Activated CD4-positive, alpha-beta T cell treated with anti-CD3 and anti-CD28 coated beads, Interleukin-2, amount 50 U/mL, for 1 hour (primary cell): ENCODE results near the gene DSCAM.
"Not testable (repeated sequence)": the region's sequence is repeated elsewhere in the genome, so short reads cannot be mapped to it uniquely, and the experiment has no call there.

Source experiments
- DNase-seq: peaks from one replicate; pipeline ENCODE4 v3.0.0-alpha.2; 2020

Gene DSCAM

GRCh38 chr21:40067751-40068150 lies 779.2 kb downstream of the DSCAM start:
- no peak for DNase-seq

DNA sequence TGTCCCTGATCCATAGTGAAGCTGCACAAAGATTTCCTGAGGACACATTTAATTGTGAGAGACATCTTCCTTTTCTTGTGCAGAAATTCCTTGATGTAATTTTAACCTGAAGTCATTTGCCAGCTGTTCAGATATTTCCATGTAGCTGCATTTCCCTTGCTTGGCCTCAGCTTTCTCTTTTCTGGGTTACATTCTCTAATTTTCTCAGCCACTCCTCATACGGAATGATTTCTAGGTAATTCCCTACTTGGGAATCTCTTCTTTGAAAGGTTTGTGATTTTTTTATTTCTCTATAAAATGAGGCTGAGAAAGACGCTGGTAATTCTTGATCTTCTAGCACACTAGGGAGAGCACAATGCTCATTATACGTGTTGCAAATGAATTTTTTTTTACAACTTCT lies 780.7 kb downstream of the DSCAM start:
- no peak for DNase-seq

- no peak for DNase-seq
Observed at GRCh38 chr21:40060083-40060677, 786.8 kb downstream of the DSCAM start.

DNA sequence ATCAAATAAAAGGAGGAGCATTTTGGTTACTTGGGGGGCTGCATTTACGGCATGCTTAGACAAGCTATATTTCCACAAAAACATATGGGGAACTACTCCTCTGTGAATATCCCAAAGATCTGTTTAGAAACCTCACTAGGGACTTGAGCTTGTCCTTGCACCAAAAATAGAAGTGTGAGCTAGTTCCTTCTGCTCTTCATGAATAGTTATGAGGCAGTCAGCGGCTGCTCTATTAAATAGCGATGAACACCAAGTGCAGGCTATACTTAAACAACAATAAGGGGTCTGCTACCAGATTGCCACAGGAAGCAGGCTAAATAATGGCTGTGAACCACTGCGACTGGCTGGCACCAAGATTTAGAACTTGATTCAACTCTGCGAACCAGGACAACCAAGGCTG lies 789.6 kb downstream of the DSCAM start:
- no peak for DNase-seq

GRCh38 chr21:40056031-40056430 lies 790.9 kb downstream of the DSCAM start:
- DNase-seq = no peak

DNA sequence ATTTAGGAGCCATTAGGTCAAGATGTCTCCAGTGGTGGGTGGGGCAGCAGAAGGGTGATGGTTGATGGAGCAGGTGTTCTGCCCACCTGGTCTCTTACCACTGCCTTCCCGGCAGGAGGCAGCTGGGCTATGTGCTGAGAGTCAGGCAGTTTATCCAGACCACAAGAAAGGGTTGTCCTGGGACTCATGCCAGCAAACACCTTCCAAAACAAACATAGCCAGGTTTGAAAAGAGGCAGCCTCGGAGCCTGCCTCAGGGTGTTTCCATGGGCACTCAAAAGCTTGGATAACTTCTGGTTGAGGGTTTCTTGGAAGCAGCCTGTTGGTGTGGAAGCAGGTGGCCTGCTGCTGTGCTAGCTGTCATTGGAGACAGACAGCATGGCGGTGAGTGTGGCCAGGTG lies 792.6 kb downstream of the DSCAM start:
- DNase-seq = no peak

GRCh38 chr21:40053007-40053406 lies 794.0 kb downstream of the DSCAM start:
- DNase-seq = no peak

DNA sequence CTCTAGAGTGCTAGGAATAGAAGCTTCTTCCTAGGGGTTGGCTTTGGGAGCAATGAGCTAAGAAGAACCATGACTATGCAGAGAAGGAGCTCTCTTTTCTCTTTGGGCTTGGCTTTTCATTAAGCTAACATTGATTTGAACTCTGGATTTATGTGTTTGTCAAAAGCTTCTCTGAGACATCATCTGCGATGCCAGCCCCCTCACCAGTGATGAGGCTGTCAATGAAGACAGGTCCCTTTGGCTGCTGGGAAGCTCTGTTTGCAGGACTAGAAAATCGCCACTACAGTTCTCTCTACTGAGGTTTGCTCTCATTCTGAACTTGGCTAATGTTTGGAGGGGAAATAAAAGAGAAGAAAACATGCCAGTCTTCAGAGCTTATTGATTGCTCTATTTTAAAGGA lies 794.7 kb downstream of the DSCAM start:
- DNase-seq = no peak

- DNase-seq = no peak
Observed at GRCh38 chr21:40051801-40052200, 795.2 kb downstream of the DSCAM start.

- no peak for DNase-seq
Observed at GRCh38 chr21:40049931-40050290, 797.0 kb downstream of the DSCAM start.

DNA sequence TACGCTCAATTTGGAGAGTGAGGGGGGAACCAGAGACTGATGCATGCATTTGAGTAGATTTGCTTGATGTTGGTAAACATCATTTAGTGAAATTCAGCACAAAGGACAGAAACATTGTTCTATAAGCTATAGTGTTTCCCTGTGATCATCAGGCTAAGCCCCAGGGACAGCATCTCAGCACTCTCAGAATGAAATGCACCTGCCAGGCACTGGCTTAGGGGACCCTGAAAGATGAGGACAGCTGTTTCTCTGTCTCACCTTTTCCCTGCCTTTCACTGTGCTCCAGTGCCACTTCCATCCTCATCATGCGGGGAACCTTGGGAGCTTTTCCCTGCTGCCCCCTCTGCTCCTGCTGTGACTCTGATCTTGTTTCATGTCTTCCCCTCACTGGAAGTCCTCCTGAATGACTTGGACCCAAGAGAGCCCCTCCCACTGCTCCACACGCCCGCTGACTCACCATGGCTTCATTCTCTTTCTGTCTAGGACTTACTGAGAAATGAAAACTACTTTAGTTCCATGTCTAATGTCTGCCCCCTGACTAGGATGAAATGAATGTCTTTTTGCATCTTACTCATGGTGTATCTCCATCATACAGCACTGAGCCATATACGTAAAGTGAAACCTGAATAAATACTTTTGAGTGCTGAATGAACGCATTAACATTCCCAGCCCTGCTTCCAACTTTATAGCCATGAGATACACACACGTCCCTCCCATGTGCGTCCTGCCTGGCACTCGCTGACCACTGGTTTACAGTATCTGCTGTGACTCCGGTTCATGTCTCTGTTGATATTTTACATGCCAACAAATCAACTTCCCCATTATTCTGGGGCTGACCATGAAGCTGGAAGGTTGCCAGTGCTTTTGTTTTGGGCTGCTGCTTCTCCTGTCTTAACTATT lies 797.7 kb downstream of the DSCAM start:
- no peak for DNase-seq

DNA sequence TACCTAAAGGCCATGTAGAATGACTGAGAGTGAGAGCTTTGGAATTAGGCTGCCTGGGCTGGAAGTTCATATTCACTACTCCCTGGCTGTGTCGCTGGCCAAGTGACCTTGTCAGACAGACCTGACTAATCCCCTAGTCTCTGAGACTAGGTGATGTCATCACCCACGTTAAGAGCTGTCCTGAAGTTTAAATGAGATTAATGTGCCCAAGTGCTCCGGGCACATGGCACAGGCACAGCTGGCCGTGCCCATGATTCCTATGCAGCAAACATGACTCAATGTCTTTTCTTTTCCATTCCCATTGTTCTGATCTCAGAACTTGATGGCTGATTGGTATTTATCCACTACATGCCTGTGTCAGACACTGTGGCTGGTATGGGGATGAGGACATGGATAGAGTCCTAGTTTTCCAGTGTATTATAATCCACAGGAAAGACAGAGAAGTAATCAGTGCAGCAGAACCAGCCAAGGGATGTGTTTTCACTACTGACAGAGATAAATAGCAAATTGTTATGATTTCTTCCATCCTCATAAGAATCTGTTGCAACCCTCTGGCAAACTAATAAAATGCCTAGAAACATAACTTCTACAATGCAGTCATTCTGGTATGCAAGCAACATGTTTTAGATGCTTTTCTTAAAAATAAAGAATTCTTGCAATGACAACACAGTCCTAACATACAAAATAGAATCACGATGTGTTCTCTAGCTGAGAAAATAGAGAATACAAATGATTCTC lies 798.8 kb downstream of the DSCAM start:
- no peak for DNase-seq

DNA sequence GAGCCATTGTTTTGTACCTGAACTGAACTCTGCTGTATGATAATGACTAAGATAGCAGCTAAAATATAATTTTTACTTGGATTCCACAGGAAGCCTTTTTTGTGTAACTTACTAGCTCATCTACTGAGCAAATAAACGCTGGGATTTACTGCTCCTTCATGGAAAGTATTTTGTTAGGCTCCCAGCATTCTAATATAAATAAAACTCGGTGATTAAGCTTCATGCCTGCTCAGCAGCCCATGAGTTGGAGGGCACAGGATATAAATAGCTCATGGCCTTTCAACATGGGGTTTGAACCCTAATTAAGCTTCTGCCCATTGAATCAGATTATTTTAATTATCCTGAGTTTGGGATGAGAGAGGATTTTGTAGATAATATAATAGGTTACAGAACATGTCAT lies 799.7 kb downstream of the DSCAM start:
- DNase-seq = no peak

DNA sequence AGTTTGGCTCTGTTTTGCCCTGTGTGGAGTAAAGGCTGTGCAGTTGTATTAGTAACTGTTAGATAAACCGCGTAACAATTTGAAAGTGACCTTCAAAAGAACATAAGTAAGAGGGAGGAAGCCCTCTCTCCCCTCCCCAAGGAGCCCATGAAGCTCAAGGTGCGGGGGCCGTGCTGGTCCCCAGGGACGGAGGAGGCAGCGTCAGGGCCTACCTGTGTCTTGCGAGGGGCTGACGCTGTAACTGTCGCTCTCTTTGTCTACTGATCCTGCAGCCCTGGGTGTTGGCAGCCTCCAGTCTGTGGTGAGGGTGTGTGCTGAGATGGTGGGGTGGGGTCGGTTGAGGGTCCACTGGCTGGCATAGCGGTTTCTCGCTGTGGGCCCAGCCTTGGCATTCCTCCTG lies 803.1 kb downstream of the DSCAM start:
- DNase-seq = no peak

- no peak for DNase-seq
Observed at GRCh38 chr21:40043423-40043822, 803.5 kb downstream of the DSCAM start.

DNA sequence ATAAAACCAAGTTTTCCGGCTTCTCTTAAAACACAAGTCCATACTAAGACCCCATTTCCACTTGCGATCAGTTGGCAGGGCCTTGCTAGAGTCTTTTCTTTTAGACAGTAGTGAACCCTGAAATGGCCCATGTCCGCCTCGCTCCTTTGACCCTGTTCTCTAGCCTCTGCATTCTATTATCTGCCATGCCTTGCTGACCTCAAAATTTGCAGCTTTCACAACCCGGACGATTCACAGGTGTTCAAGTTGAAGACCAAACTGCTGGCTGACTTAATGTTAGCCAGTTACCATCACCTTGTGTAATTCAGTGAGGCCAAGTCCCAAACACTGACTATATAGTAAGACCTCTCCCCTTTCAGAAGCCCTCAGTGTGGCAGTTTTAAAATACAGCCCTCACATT lies 805.5 kb downstream of the DSCAM start:
- no peak for DNase-seq

DNA sequence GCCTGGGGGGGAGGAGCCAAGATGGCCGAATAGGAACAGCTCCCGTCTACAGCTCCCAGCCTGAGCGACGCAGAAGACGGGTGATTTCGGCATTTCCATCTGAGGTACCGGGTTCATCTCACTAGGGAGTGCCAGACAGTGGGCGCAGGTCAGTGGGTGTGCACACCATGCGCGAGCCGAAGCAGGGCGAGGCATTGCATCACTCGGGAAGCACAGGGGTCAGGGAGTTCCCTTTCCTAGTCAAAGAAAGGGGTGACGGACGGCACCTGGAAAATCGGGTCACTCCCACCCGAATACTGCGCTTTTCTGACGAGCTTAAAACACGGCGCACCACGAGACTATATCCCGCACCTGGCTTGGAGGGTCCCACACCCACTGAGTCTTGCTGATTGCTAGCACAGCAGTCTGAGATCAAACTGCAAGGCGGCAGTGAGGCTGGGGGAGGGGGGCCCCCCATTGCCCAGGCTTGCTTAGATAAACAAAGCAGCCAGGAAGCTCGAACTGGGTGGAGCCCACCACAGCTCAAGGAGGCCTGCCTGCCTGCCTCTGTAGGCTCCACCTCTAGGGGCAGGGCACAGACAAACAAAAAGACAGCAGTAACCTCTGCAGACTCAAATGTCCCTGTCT lies 813.7 kb downstream of the DSCAM start:
- not testable (repeated sequence) for DNase-seq

DNA sequence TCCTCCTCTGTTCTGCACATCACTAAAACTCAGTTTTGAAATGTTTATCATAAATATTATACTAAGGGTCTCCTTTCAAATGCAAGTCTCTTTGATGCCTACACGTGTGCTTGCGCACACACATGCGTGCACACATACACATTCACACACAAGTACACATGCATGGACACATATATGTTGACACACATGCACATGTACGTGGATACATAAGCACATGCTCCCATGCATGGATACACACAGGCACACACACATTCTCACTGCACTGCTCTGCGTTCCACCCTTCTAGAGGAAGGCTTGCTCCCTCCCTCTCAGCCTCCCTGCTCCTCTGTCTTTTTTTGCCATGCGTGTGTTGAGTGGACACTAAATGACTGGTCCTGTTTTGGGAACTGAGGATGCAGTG lies 817.1 kb downstream of the DSCAM start:
- DNase-seq = no peak

- not testable (repeated sequence) for DNase-seq
Observed at GRCh38 chr21:40028393-40028792, 818.6 kb downstream of the DSCAM start.

DNA sequence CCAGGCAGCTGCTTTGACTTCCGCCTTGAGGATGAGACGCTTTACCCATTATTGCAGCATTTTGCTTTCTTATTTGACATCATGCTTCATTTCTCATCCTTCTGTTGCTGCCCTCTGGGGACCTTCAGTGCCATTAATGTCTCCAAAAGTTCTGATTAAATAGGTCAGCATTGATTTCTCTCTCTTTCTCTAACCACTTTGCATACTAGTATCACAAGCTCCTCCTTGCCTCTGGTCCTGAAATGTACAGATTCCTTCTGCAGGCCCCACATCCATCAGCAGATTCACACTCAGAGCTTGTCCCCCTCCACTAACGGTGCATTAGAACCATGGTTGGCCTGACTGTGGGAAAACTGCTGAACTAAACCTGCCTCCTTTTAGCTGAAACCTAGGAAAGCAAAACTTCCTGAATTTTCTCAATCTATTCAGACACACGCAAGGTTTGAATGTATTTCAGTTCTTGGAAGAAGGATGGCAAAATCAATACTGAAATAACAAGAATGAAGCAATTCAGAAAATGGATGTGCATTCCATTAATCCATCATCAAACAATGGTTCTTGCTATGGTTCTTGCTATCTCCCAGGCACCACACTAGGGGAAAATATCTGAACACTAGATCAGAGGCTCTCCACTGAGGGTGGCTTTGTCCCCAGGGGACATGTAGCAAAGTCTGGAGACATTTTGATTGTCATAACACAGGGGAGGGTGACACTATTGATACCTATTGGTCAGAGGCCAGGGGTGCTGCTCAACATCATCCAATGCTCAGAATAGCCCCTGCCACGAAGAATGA lies 825.2 kb downstream of the DSCAM start:
- DNase-seq = no peak

- DNase-seq = no peak
Observed at GRCh38 chr21:40020651-40021050, 826.3 kb downstream of the DSCAM start.

- DNase-seq = no peak
Observed at GRCh38 chr21:40018871-40019475, 828.0 kb downstream of the DSCAM start.
